SU-DHL-6 (cell line): Measurements from ENCODE around the gene ST3GAL4.

Experiments
- H2AFZ ChIP-seq: fragments of 200-600 bp; sonication (generic); 2 replicates; pipeline ENCODE4 v1.6.1; 2014; ENCODE audit warnings: low read depth, mild to moderate bottlenecking, moderate library complexity, mixed read lengths, antibody characterized with exemption, low read length; ENCODE audit not compliant: severe bottlenecking
- H3F3A ChIP-seq: fragments of 200-600 bp; shearing (Covaris generic); 2 replicates; pipeline ENCODE4 v1.6.0; 2016; ENCODE audit warnings: antibody characterized with exemption, mild to moderate bottlenecking; ENCODE audit not compliant: insufficient read depth
- H3K27ac ChIP-seq: fragments of 200-600 bp; sonication (generic); 2 replicates; pipeline ENCODE4 v1.5.1; 2016; ENCODE audit warnings: low read depth, mild to moderate bottlenecking, low read length, moderate library complexity, mixed read lengths
- H3K27me3 ChIP-seq: fragments of 200-600 bp; sonication (generic), shearing (Covaris generic); 2 replicates; pipeline ENCODE4 v1.6.0; 2014; ENCODE audit warnings: mild to moderate bottlenecking, low read length
- H3K36me3 ChIP-seq: fragments of 200-600 bp; sonication (generic); 2 replicates; pipeline ENCODE4 v1.6.1; 2014; ENCODE audit warnings: mild to moderate bottlenecking, low read length, mixed read lengths
- H3K4me2 ChIP-seq: fragments of 300-600, 200-600 bp; shearing (Covaris generic), sonication (generic); 2 replicates; pipeline ENCODE4 v1.6.0; 2014; ENCODE audit warnings: low read length, low read depth, mild to moderate bottlenecking; ENCODE audit not compliant: poor library complexity, severe bottlenecking
- H3K4me3 ChIP-seq: fragments of 200-600 bp; sonication (generic); 2 replicates; pipeline ENCODE4 v1.5.1; 2014; ENCODE audit warnings: antibody characterized with exemption, low read length, mild to moderate bottlenecking, mixed read lengths; ENCODE audit not compliant: insufficient read depth, poor library complexity, severe bottlenecking
- H3K79me2 ChIP-seq: fragments of 200-600 bp; sonication (generic); 2 replicates; pipeline ENCODE4 v1.6.1; 2014; ENCODE audit warnings: mild to moderate bottlenecking, low read length, moderate library complexity; ENCODE audit not compliant: insufficient read depth
- H3K9ac ChIP-seq: fragments of 200-600 bp; sonication (generic); 2 replicates; pipeline ENCODE4 v1.7.0; 2014; ENCODE audit warnings: mild to moderate bottlenecking, low read length
- H3K9me2 ChIP-seq: fragments of 200-600 bp; sonication (generic); replicated peaks from 2 replicates; pipeline ENCODE4 v1.6.1; 2014; ENCODE audit warnings: low read length; ENCODE audit not compliant: insufficient read depth
- H3K9me3 ChIP-seq: fragments of 200-600 bp; sonication (generic); 2 replicates; pipeline ENCODE4 v1.6.1; 2014; ENCODE audit warnings: low read length, mixed read lengths; ENCODE audit not compliant: insufficient read depth
- H4K20me1 ChIP-seq: fragments of 200-600 bp; sonication (generic); 2 replicates; pipeline ENCODE4 v1.6.1; 2014; ENCODE audit warnings: low read depth, mild to moderate bottlenecking, antibody characterized with exemption, low read length, moderate library complexity, mixed read lengths
- CTCF ChIP-seq: fragments of 200-600 bp; sonication (generic); IDR thresholded peaks from one replicate; pipeline ENCODE4 v1.5.1; 2017; ENCODE audit warnings: antibody characterized with exemption, mild to moderate bottlenecking, low read length, moderate library complexity; ENCODE audit not compliant: insufficient read depth, poor library complexity, severe bottlenecking
- EZH2phosphoT487 ChIP-seq: fragments of 200-600 bp; sonication (generic), shearing (Covaris generic); conservative IDR thresholded peaks from 2 replicates; pipeline ENCODE4 v1.6.1; 2018; ENCODE audit warnings: mild to moderate bottlenecking, antibody characterized with exemption, low read length, moderate library complexity, mixed read lengths

Gene ST3GAL4

GRCh38 chr11:126421271-126421671, 65.8 kb downstream of the ST3GAL4 start:
- Histone ChIP-seq H3K4me3 (no peak overlapping the region), H4K20me1 (no peaks in the 10 kb centered on the region), H3K36me3 (no peaks in the 10 kb centered on the region), H2AFZ (no peak overlapping the region), H3K9me3 (no peaks in the 10 kb centered on the region), H3K79me2 (no peaks in the 10 kb centered on the region), H3K4me2 (no peak overlapping the region), H3K27ac (no peak overlapping the region), H3F3A (no peaks in the 10 kb centered on the region), H3K9ac (no peak overlapping the region), H3K27me3 (no peaks in the 10 kb centered on the region), H3K9me2 (no peaks in the 10 kb centered on the region)
- TF ChIP-seq CTCF (no peak), EZH2phosphoT487 (no peak)

DNA sequence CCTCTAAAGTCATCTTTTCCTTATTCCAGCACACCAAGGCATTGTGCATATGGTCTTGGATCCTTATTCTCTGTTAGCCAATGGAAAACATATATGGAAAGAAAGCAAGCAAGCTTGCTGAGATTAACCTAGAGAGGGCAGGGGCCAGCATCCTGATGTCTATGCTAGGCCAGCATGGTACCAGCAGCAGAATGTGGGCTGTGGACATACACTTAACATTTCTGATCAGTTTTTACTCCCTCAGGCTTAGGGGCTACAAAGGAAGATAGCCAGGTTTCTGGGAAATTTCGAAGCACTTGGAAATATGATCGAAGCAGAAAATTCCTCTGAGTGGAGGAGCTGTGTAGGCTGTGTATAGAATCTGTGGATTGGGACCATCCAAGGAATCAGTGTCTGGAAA, 67.0 kb downstream of the ST3GAL4 start:
- no peak overlapping the region for H3K4me2 ChIP-seq
- no peaks in the 10 kb centered on the region for H3K9me3 ChIP-seq
- no peak overlapping the region for H3K4me3 ChIP-seq
- H2AFZ ChIP-seq, result no peak overlapping the region
- H3K27ac ChIP-seq, result no peak overlapping the region
- H4K20me1 ChIP-seq, result no peaks in the 10 kb centered on the region
- H3K79me2 ChIP-seq, result no peaks in the 10 kb centered on the region
- no peak overlapping the region for H3K9ac ChIP-seq
- no peaks in the 10 kb centered on the region for H3K36me3 ChIP-seq
- no peaks in the 10 kb centered on the region for H3F3A ChIP-seq
- no peaks in the 10 kb centered on the region for H3K9me2 ChIP-seq
- no peaks in the 10 kb centered on the region for H3K27me3 ChIP-seq
- TF ChIP-seq EZH2phosphoT487 (no peak), CTCF (no peak)

DNA sequence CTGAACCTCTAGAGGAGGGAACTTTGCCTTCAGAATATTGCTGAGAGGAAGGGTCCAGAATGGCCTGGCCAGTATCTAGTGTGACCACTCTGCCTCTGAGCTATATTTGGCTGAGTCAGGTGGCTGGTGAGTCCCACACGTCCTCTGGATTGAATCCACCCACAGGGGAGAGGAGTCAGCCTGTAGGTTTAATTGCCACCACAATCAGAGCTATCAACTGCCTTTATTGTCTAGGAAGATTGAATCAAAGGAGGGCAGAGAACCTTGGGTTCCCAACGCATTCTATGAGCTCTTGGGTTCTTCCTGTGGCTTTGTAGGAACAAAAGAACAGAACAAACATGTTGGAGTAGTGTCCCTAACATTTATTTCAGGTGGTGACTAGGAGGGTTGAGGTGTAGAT, 67.7 kb downstream of the ST3GAL4 start:
- H3K9me2 ChIP-seq, result no peaks in the 10 kb centered on the region
- H3K9ac ChIP-seq, result no peak overlapping the region
- TF ChIP-seq EZH2phosphoT487, result no peak
- no peak for TF ChIP-seq CTCF
- H3F3A ChIP-seq, result no peaks in the 10 kb centered on the region
- H3K9me3 ChIP-seq, result no peaks in the 10 kb centered on the region
- H3K4me3 ChIP-seq, result no peak overlapping the region
- H3K4me2 ChIP-seq, result no peak overlapping the region
- H3K79me2 ChIP-seq, result no peaks in the 10 kb centered on the region
- no peaks in the 10 kb centered on the region for H4K20me1 ChIP-seq
- no peaks in the 10 kb centered on the region for H3K36me3 ChIP-seq
- no peaks in the 10 kb centered on the region for H3K27me3 ChIP-seq
- H2AFZ ChIP-seq, result no peak overlapping the region
- no peak overlapping the region for H3K27ac ChIP-seq

DNA sequence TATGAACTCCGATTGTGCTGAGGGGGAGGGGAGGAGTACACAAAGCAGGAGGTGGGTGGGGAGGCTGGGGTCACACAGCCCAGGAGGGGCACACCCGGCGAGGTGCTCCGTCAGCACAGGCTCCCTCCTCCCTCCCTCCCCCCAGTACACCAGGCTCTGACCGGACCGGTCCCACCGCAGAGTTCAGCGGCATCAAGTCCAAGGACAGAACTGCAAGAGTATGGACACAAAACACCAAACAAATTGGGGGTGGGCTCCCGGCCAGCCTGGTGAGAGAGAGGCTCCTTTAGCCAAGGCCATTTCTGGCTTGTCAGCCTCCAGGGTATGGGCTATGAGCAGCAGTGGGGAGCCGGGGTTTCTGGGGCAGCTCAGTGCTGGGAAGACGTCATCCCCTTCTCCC, 68.3 kb downstream of the ST3GAL4 start:
- no peak for TF ChIP-seq CTCF
- no peak for TF ChIP-seq EZH2phosphoT487
- H3K9me2 ChIP-seq, result no peaks in the 10 kb centered on the region
- no peak overlapping the region for H3K9ac ChIP-seq
- no peaks in the 10 kb centered on the region for H4K20me1 ChIP-seq
- H3K27ac ChIP-seq, result no peak overlapping the region
- H3K4me3 ChIP-seq, result no peak overlapping the region
- H3K79me2 ChIP-seq, result no peaks in the 10 kb centered on the region
- no peak overlapping the region for H3K4me2 ChIP-seq
- no peaks in the 10 kb centered on the region for H3F3A ChIP-seq
- no peaks in the 10 kb centered on the region for H3K27me3 ChIP-seq
- H3K9me3 ChIP-seq, result no peaks in the 10 kb centered on the region
- H3K36me3 ChIP-seq, result no peaks in the 10 kb centered on the region
- H2AFZ ChIP-seq, result no peak overlapping the region
